Stimulated activated naive CD4-positive, alpha-beta T cell (primary cell): ENCODE data around the gene ZNF775.

Source experiments
- DNase-seq, 6 experiments: peaks; one replicate each; lab custom pipeline; 2025; lab: John Stamatoyannopoulos, UW

ZNF775 gene

GRCh38 chr7:150378853-150379440 lies at the start of gene ZNF775:
Gene ZNF775 (plus strand): TSS chr7:150379330. CDS start chr7:150388471, 9,141 bp downstream.
- DNase-seq: peak; percentile 83 to 91 (median 88)

DNA sequence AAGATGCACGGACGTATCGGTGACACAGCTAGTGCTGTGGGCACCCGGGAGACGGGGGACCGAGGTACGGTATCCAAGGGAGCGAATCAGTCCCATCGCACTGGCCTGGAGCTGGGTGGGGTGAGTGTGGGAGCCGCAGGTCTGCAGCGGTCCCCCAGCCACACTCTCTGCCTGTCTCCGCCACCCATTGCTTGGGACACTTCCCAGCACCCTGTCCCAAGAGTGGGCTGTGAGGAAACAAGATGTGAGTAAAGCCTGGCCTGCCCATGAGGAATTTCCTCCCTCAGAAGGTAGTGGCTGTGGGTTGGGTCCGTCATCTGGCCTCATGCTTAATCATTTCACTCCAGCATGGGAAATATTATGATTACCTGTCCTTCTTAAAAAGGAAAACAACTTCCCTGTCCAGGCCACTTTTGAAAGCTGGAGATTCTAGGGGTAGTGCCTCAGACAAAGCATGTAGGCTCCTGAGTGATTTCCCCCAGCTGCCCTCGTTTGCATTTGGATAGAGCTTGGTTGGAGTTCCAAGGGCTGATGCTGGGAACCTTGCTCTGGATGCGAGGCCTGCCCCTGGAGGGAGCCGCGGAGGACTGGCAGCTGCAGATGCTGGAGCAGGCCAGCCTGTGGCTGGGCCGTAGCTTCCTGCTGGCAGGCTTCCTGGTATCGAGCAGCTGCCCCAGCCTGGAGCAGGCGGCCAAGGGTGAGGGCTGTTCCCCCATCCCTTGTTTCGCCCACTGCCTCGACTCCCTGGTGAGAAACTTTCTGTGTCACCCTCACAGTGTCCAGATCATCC lies 49.6 kb upstream of the ZNF775 start:
- no peak for DNase-seq

DNA sequence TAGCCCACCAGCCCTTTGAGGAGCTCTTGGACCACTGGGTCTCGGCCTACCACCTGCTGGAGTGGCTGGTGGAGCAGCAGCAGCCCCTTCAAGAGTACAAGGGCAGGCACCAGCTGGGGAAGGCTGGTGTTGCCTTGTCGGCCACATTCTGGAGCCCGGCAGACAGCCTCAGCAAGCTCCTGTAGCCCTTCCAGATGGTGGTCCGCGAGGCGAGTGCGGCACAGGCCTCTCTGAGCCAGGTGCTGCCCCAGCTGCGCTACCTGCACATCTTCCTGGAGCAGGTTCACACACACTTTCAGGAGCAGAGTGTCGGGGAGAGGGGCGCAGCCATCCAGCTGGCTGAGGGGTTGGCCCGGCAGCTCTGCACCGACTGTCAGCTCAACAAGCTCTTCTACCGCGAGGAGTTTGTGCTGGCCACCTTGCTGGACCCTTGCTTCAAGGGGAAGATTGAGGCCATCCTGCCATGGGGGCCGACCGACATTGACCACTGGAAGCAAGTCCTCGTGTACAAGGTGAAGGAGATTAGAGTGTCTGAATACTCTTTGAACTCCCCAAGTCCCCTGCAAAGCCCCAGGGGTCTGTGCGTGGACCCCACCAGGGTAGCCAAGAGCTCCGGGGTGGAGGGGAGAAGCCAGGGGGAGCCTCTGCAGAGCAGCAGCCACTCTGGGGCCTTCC lies 48.8 kb upstream of the ZNF775 start:
- DNase-seq: no peak

GRCh38 chr7:150332852-150333635 lies 46.1 kb upstream of the ZNF775 start:
- DNase-seq: no peak

GRCh38 chr7:150333659-150334058 lies 45.5 kb upstream of the ZNF775 start:
- DNase-seq: no peak

DNA sequence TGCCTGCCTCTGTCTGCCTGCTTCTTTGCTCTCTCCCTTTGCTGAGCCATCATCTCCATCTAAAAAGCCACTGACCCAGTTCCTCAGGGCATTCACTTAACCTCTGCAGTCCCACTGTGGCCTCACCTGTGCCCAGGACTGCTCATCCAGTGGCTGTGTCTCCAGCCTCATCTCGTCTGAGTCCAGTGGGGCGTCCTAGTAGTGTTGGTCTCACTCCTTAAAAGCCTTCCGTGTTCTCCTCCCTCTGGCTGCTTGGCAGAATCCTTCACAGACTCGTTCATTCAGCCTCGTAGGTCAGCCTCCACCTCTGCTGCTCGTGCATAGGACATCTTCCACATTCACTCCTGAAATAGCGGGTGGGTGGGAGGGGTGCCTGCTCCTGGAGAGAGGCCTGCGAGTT lies 45.0 kb upstream of the ZNF775 start:
- no peak for DNase-seq

DNA sequence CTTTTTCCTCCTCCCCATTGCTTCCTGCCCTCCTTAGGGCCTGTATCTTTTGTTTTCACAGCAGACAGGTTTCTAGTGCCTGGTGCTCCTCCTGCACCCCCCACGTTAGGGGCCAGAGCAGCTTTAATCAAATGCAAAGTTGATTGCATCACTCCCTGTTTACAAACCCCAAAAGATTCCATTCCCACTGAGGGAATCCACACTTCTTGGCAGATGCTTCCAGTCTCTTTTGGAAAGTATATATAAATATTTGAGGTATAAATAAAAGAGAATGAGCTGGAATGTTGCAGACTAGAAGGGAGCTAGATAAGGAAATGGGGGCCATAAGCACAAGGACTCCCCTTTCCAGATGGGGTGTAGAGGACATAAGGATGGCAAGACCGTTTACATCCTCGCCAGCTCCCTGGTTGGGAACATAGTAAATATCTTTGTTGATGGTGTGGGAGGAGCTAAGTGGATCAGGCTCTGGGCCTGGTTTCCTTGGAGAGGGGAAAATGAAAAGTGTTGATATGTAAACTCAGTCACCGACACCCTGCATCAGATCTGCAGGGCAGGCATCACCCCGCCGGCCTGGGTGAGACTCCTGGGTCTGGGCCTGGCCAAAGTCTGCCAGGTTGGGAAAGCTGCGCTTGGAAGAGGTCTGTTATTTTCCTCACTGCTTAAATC lies 43.9 kb upstream of the ZNF775 start:
- no peak for DNase-seq

- no peak for DNase-seq
Measured at GRCh38 chr7:150335774-150336112, 43.4 kb upstream of the ZNF775 start.

- no peak for DNase-seq
Measured at GRCh38 chr7:150336746-150337145, 42.4 kb upstream of the ZNF775 start.

- DNase-seq: no peak
Measured at GRCh38 chr7:150337179-150337578, 42.0 kb upstream of the ZNF775 start.

GRCh38 chr7:150337659-150338081 lies 41.5 kb upstream of the ZNF775 start:
- DNase-seq: no peak

- no peak for DNase-seq
Measured at GRCh38 chr7:150338166-150338829, 40.8 kb upstream of the ZNF775 start.

DNA sequence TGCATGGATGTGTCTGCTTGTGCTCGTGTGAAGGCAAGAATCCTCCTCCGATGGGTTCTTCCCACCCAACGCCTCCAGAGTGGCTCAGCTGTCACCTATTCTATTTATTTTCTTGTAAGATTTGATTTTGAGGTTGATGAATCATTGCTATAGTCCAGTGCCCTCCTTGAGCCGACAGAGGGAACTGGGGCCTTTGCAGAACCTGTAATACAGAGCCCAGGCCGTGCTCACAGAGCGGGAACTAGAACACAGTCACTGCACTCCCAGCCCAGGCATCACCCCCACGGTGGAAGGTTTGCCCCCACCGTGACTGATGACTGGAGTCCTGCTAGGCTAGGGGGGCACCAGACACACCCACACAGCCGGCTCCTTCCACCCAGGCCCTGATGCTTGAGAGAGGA lies 39.7 kb upstream of the ZNF775 start:
- DNase-seq: no peak

GRCh38 chr7:150340024-150340749 lies 38.9 kb upstream of the ZNF775 start:
- DNase-seq: peak in 1 of 6 experiments; percentile 4

DNA sequence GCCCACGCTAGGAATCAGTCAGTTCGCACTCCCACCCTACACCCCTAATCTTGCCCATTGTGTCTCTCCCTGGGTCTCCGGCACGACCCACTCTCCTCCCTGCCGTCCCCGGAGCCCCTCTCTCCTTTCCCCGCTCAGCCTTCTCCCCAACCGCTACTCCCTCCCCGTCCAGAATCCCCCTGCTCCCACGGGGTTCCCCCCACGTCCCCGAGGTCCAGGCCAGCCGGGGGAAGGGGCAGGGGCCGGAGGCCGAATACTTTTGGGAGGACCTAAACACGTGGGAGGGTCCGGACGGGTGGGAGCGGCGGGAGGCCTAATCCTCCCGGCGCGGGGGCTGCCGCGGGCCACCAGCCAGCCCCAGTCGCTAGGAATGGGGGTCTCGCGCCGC lies 38.3 kb upstream of the ZNF775 start:
- DNase-seq: no peak

- no peak for DNase-seq
Measured at GRCh38 chr7:150341263-150342120, 37.6 kb upstream of the ZNF775 start, which contains the start of gene RARRES2. Gene RARRES2 (minus strand): TSS chr7:150341629. CDS start chr7:150340609, 1,020 bp downstream.

DNA sequence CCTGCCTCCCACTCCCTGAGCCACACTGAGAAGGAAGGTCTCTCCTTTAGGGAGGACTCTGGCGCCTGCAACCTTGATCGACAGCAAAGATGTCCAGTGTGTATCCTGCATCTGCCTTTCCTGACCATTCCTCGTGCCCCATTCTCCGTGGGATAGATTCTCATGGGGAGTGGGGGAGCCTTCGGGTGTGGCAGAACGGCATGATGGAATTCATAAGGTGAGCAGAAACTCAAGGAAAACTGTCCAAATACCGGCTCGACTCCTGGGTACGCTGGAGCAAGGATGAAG lies 37.1 kb upstream of the ZNF775 start:
- DNase-seq: no peak

DNA sequence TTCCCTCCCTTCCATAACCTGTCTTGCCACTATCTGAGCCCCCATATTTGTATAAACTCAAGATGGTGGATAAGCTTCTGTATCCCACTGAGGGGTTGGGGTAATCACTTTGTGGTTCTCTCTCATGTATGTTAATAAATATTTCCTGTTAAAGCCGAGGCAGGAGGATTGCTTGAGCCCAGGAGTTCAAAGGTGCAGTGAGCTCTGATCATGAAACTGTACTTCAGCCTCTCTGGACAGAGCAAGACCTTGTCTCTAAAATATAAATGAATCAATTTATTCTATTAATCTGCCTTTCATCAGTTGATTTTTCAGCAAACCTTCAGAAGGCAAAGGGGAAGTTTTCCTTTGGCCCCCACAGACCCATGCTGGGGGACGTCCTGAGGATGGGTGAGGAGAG lies 35.9 kb upstream of the ZNF775 start:
- DNase-seq: no peak

- no peak for DNase-seq
Measured at GRCh38 chr7:150344299-150344698, 34.8 kb upstream of the ZNF775 start.

DNA sequence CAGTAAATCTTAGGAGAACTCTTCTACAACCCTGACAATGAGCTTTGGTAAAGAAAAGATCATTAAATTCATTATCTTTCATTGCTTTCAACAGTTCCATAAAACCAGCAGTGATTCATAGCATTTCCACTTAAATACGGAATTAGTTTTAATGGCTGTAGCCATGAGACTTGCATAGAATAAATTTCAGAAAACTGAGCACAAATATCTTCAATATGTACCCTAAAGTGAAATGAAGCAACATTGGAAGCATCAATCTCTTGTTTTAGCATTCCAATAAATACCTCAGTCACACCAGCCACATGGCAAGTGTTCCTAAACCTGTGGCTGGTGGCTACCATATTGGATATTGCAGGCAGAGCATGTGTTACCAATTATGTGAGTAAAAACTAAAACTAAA lies 34.1 kb upstream of the ZNF775 start:
- no peak for DNase-seq
